GM10248 (cell line): ENCODE data around the gene ANKIB1.

ENCODE experiments used
- CTCF ChIA-PET: fragments of 300-600 bp; sonication (Branson Sonifier 250); formaldehyde crosslinking; extraction: SDS; loops from one replicate; lab custom pipeline; 2021; ENCODE audit warnings: antibody characterized with exemption; lab: Yijun Ruan, JAX
- POLR2A ChIA-PET: fragments of 350-650 bp; sonication (Branson Sonifier 250); formaldehyde crosslinking; extraction: SDS; loops from one replicate; lab custom pipeline; 2020; ENCODE audit warnings: antibody characterized with exemption; lab: Yijun Ruan, JAX
- DNase-seq: peaks from one replicate; pipeline ENCODE4 v3.0.0; 2012; ENCODE audit errors: extremely low spot score
- TF ChIP-seq, protein P1 (sequence below): IDR thresholded peaks from 2 replicates; pipeline ENCODE4 v1.5.1; 2012; ENCODE audit warnings: mild to moderate bottlenecking, low read depth; ENCODE audit errors: extremely low read depth, missing control alignments, control extremely low read depth

ANKIB1 gene

DNA sequence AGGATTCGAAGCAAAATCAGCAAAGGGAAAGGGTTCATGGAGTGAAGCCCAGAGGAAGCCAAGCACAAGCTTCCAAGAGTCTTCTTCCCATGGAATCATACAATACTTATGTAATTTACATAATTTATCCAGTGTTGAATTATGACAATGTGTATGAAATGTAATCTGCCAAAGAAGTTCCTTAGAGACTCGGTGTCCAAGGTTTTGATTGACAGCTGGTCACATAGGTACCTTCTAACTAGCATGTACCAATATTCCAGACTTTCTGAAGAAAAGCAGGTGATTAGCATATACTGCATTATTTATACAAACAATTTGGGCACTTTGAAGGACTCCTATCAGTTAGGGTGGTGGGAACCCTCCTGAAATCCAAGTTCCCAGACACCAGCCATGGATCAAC, 35.3 kb downstream of the ANKIB1 start:
- DNase-seq = no peak
- CTCF ChIA-PET = interaction anchor here (1.3 to 2.1 kb wide), 2 partner anchors 11 to 101 kb away, joined by 4 to 10 read pairs; no protein-coding TSS in a partner anchor
- TF ChIP-seq, protein P1, sequence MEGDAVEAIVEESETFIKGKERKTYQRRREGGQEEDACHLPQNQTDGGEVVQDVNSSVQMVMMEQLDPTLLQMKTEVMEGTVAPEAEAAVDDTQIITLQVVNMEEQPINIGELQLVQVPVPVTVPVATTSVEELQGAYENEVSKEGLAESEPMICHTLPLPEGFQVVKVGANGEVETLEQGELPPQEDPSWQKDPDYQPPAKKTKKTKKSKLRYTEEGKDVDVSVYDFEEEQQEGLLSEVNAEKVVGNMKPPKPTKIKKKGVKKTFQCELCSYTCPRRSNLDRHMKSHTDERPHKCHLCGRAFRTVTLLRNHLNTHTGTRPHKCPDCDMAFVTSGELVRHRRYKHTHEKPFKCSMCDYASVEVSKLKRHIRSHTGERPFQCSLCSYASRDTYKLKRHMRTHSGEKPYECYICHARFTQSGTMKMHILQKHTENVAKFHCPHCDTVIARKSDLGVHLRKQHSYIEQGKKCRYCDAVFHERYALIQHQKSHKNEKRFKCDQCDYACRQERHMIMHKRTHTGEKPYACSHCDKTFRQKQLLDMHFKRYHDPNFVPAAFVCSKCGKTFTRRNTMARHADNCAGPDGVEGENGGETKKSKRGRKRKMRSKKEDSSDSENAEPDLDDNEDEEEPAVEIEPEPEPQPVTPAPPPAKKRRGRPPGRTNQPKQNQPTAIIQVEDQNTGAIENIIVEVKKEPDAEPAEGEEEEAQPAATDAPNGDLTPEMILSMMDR = no peak
- POLR2A ChIA-PET = no interaction called here

DNA sequence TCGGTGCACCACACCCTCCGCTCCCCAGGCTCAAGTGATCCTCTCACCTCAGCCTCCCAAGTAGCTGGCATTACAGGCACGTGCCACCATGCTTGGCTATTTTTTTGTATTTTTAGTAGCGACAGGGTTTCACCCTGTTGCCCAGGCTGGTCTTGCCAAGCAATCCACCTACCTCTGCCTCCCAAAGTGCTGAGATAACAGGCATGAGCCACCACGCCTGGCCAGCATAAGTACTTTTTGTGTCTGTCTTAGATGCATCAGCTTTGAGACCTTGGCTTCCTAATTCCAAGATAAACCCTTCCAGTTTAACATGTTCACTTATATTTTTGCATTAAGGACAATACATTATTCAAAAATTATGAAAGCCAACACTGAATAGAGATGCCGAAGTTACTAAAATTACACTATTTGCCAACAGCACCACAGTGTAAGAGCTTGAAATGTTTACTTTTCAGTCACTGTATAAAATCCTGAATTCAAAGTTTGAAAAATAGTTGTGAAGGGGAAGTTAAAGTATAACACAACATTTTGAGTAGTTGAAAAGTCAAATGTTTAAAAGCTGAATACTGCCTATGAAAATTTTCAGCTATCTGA, 36.5 kb downstream of the ANKIB1 start:
- no peak for DNase-seq
- POLR2A ChIA-PET = no interaction called here
- TF ChIP-seq, protein P1 = no peak
- CTCF ChIA-PET = interaction anchor here (1.1 kb wide), 1 partner anchor 8 kb away, joined by 5 read pairs; no protein-coding TSS in a partner anchor

DNA sequence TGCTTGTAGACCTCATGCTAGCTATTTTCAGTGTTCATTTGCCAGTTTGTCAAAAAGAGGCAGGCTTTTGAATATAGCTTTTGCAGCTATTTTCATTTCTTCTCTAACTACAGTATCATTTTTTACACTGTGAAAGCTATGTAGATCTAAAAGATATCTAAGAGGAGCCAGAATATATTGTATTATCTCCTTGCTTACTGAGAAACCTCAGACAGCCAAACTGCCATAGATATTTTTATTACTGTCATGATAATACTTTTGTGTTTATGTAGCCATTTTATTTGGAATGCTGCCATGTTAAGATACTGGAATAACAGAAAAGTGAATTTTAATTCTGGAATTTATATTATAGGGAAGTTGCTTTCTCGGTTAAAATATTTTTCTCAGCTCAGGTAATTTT, 37.2 kb downstream of the ANKIB1 start:
- TF ChIP-seq, protein P1 = no peak
- POLR2A ChIA-PET = no interaction called here
- CTCF ChIA-PET = interaction anchor here (1.1 kb wide), 1 partner anchor 9 kb away, joined by 5 read pairs; no protein-coding TSS in a partner anchor
- DNase-seq = no peak

DNA sequence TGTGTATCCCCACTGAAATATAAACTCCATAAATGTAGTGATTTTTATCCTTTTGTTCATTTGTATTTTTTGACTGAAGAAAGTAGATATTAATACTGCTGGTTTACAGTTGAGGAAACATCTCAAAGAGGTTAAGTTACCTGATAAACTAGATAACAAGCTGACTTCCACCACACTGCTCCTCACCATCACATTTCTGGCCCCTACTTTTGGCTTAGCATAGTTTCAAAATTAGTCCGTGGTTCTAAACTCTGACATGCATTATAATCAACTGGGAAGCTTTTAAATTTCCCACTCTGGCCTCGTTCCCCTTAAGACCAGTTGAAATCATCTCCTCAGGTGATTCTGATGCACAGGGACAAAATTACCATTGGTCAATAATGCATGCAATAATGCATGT, 43.5 kb downstream of the ANKIB1 start:
- ChIA-PET POLR2A (no interaction called here), CTCF (interaction anchor here (0.7 to 1.6 kb wide), 7 partner anchors 10 to 158 kb away, joined by 3 to 5 read pairs (median 3); partner anchors contain the start of gene GATAD1)
- TF ChIP-seq, protein P1 = no peak
- DNase-seq = no peak

DNA sequence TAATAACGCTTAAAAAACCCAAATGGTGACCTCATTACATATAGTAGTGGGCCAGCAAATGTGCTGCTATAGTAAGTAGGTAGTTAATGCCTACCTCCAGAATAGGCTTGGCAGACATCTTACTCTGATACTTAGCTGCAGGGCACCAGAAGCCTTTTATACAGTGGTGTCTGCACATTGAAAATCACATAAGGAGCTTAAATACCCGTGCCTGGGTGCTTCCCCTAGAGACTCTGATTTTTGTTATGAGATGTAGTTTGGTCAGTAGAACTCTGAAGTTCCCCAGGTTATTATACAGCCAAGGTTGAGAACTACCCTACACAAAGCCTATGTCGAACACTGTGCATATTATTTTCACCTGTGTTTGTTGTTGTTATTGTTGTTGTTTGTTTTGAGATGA, 47.2 kb downstream of the ANKIB1 start:
- CTCF ChIA-PET = interaction anchor here (0.9 to 2.3 kb wide), 7 partner anchors 9 to 131 kb away, joined by 3 to 10 read pairs (median 5); partner anchors contain the start of genes ANKIB1 and KRIT1
- POLR2A ChIA-PET = no interaction called here
- no peak for DNase-seq
- TF ChIP-seq, protein P1 = no peak

DNA sequence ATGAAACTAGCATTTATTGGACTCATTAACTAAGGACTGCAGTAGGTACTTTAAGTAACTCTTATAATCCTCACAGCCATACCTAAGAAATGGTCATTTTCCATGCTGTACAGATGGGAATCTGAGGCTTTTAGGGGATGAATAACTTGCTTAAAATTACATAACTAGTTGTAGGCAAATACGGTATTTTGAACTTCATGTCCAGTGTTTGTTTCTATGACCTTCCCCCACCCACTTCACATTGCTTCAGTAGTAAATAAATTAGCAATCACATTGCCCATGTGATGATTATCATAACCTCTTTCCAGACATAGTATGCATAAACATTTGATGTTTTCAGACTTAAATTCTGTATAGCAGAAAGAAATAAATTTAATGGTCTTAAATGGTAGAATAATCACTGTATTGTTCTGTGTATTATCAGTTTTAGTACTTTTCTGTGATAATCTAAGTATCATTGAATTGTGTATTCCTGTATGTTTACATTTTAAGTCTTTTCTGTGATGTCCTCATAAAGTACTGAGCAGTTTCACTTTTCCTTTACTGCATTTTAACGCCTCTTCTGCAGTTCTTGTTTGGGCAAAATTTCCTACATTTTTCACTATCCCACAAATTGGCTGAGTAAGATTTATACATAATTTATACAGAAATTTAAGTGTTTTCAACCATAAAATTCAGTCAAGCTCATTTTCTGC, 48.3 kb downstream of the ANKIB1 start:
- no peak for DNase-seq
- CTCF ChIA-PET = interaction anchor here (1.8 kb wide), 1 partner anchor 8 kb away, joined by 6 read pairs; no protein-coding TSS in a partner anchor
- TF ChIP-seq, protein P1 = no peak
- POLR2A ChIA-PET = no interaction called here
